Peyer's patch (tissue), 4 donors: ENCODE measurements around the gene TBL2. TPM values are rescaled to one million over a fixed set of nuclear protein-coding genes. Genes with fewer than 3 reads are reported as not detected.

Experiments used
- DNase-seq, 3 donors: peaks; one replicate each; pipeline ENCODE4 v3.0.0-alpha.2; 2017 to 2019
- H3K27ac ChIP-seq, 4 donors: fragments of 200-600 bp; sonication (generic); one replicate each; pipeline ENCODE4 v1.5.1; 2016 to 2019
- H3K27me3 ChIP-seq, 2 donors: fragments of 200-600 bp; sonication (generic); one replicate each; pipeline ENCODE4 v1.5.1; 2019
- H3K36me3 ChIP-seq, 3 donors: fragments of 200-600 bp; sonication (generic); one replicate each; pipeline ENCODE4 v1.5.1; 2016 to 2019
- H3K4me1 ChIP-seq, 4 donors: fragments of 200-600 bp; sonication (generic); one replicate each; pipeline ENCODE4 v1.5.1; 2016 to 2019
- H3K4me3 ChIP-seq, 4 donors: fragments of 200-600 bp; sonication (generic); 1 replicate in 3 of 4; 2 replicates in 1 of 4; pipeline ENCODE4 v1.5.1; 2016 to 2019; ENCODE audit warnings: mild to moderate bottlenecking in 1 of 4
- H3K9me3 ChIP-seq, 4 donors: fragments of 200-600 bp; sonication (generic); one replicate each; pipeline ENCODE4 v1.5.1; 2016 to 2019; ENCODE audit warnings: mild to moderate bottlenecking in 1 of 4
- POLR2A ChIP-seq, 2 donors: fragments of 450-650 bp; IDR thresholded peaks; one replicate each; pipeline ENCODE4 v1.5.1; 2017; ENCODE audit warnings: antibody characterized with exemption in 2 of 2, mild to moderate bottlenecking in 2 of 2, moderate library complexity in 2 of 2
- total RNA-seq, 4 donors: library from RNA; depleted of rRNA; stranded (reverse); fragments of >200 nt; gene quantifications; one replicate each; pipeline ENCODE4 v1.1.0, GENCODE V29; 2016
- TF ChIP-seq, protein P1 (sequence below), 6 experiments: fragments of 450-650 bp in 4 of 6; fragments of 200-600 bp in 2 of 6; sonication (generic) in 1 of 6; IDR thresholded peaks; one replicate each; pipeline ENCODE4 v1.5.1; 2017 to 2019; ENCODE audit warnings: antibody characterized with exemption in 6 of 6, mild to moderate bottlenecking in 3 of 6, moderate library complexity in 1 of 6

TBL2 gene
- total RNA-seq, 4 donors from 2014 or later = 35.6 to 61.9 (median 46.1) TPM

DNA sequence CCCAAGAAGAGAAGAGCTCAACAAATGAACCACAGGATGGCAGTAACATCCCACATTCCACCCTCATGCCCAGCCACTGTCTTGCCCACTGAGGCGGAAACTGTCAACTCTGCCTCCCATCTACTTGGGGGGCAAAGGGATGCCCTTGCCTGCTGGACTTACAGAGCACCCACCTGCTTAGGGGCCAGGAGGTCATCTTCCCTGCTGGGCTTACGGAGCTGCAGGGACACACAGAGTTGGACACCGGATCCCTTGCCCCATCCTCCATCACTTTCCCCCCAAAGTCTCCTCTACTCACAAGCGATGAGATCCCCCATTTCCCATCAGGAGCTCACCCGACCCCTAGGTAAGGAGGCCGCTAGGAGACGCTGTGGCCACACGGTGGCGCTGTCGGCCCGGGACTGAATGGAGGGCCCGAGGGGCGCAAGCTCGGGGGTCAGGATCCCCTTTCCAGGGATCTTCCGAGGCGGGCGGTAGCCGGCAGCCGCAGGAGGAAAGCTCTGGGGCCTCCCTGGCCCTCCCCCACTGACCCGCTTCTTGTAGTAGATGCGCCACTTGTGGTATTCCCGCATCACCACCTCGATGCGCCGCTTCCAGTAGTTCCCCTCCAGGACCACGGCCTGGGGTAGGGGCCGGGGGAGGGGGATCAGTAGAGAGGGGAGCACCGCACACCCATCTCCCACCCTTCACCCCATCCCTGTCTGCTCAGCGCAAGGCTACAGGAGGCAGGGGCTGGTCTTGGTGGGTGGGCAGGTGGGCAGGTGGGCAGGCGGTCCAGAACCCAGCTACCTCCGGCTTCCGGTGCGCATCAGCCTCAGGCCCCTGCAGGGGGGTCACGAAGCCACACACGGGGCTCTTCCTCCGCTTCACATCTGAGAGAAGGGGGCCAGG is 28.7 kb upstream of the TBL2 start:
- Histone ChIP-seq H3K4me1 (peaks cover 0 to 12% (median 0%) of the 10 kb centered on the region in 4 donors), H3K4me3 (no peak overlapping the region), H3K27ac (no peak overlapping the region), H3K36me3 (no peaks in the 10 kb centered on the region), H3K9me3 (no peaks in the 10 kb centered on the region), H3K27me3 (no peaks in the 10 kb centered on the region)
- no peak for TF ChIP-seq POLR2A (IDR thresholded peaks at IDR 0.05)
- TF ChIP-seq, protein P1, sequence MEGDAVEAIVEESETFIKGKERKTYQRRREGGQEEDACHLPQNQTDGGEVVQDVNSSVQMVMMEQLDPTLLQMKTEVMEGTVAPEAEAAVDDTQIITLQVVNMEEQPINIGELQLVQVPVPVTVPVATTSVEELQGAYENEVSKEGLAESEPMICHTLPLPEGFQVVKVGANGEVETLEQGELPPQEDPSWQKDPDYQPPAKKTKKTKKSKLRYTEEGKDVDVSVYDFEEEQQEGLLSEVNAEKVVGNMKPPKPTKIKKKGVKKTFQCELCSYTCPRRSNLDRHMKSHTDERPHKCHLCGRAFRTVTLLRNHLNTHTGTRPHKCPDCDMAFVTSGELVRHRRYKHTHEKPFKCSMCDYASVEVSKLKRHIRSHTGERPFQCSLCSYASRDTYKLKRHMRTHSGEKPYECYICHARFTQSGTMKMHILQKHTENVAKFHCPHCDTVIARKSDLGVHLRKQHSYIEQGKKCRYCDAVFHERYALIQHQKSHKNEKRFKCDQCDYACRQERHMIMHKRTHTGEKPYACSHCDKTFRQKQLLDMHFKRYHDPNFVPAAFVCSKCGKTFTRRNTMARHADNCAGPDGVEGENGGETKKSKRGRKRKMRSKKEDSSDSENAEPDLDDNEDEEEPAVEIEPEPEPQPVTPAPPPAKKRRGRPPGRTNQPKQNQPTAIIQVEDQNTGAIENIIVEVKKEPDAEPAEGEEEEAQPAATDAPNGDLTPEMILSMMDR (IDR thresholded peaks at IDR 0.05) = peak; percentile 59 to 95 (median 84)
- peak in 2 of 3 donors; percentile 31 to 75 for DNase-seq

- Histone ChIP-seq H3K36me3 (no peaks in the 10 kb centered on the region), H3K27ac (no peak overlapping the region), H3K27me3 (no peaks in the 10 kb centered on the region), H3K9me3 (no peaks in the 10 kb centered on the region), H3K4me1 (peaks cover 0 to 7% (median 0%) of the 10 kb centered on the region in 4 donors), H3K4me3 (no peak overlapping the region)
- no peak for DNase-seq
- TF ChIP-seq, protein P1 (IDR thresholded peaks at IDR 0.05) = no peak
- TF ChIP-seq POLR2A (IDR thresholded peaks at IDR 0.05) = no peak
Measured at GRCh38 chr7:73605601-73606220, 27.3 kb upstream of the TBL2 start.

DNA sequence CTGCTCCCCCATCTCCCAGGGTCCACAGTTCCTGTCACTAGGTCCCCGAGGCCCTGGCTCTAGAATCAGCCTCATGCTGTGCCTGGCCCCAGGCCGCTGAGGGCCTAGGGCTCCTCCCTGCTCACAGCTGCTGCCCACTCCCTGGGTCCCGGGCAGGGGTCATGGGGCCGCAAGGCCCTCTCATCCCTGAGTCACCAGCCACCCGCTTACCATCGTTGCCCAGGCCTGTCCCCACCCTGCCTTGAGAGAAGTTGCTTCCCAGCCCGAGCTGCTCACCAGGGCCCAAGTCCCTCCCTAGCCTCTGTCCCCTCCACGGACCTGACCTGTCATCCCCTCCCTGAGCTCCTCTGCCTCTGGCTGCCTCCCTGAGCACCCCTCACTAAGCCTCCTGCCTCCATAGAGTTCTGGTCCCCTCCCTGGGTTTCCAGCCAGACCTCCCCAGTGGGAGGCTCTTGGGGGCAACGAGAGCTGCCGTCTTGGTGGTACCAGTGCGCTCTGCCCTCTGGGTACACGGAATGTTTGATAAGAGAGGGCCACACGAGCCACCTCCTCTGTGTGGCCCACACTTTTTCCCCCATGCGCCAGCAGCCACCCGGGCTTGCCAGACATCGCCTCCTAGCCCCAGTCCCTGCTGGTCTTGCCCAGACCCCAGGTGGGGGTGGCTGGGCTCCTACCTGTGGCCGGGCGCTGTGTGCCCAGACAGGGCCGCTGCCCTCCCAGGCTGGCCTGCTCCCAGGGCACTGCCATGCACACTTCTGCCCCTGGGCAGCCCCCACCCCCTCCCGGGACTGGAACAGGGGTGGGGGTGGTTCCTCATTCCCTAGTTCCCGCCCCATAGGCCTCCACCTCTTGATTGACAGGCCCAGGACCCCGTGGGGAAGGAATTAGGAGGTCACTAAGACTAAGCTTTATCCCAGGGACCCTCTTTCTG is 24.6 kb upstream of the TBL2 start:
- Histone ChIP-seq H3K9me3 (no peaks in the 10 kb centered on the region), H3K4me1 (peaks cover 0 to 7% (median 0%) of the 10 kb centered on the region in 4 donors), H3K4me3 (no peak overlapping the region), H3K27ac (no peak overlapping the region), H3K36me3 (no peaks in the 10 kb centered on the region), H3K27me3 (no peaks in the 10 kb centered on the region)
- DNase-seq = no peak
- no peak for TF ChIP-seq POLR2A (IDR thresholded peaks at IDR 0.05)
- TF ChIP-seq, protein P1 (IDR thresholded peaks at IDR 0.05) = no peak

GRCh38 chr7:73599916-73600315 is 21.5 kb upstream of the TBL2 start:
- TF ChIP-seq, protein P1 (IDR thresholded peaks at IDR 0.05) = no peak
- TF ChIP-seq POLR2A (IDR thresholded peaks at IDR 0.05) = no peak
- DNase-seq = no peak
- Histone ChIP-seq H3K4me3 (no peak overlapping the region), H3K9me3 (no peaks in the 10 kb centered on the region), H3K36me3 (peaks cover 0 to 9% (median 0%) of the 10 kb centered on the region in 3 donors), H3K27ac (no peak overlapping the region), H3K27me3 (no peaks in the 10 kb centered on the region), H3K4me1 (no peaks in the 10 kb centered on the region)

- no peak for TF ChIP-seq POLR2A (IDR thresholded peaks at IDR 0.05)
Measured at GRCh38 chr7:73599151-73599882, 20.9 kb upstream of the TBL2 start.

More at GRCh38 chr7:73599151-73599882, 20.9 kb upstream of the TBL2 start:
- no peak overlapping the region for H3K27ac ChIP-seq
- H3K4me1 ChIP-seq = no peaks in the 10 kb centered on the region
- H3K36me3 ChIP-seq = peaks cover 0 to 9% (median 0%) of the 10 kb centered on the region in 3 donors
- no peaks in the 10 kb centered on the region for H3K27me3 ChIP-seq
- DNase-seq = no peak
- no peaks in the 10 kb centered on the region for H3K9me3 ChIP-seq
- H3K4me3 ChIP-seq = no peak overlapping the region
